ENCODE results near the gene ZNF786.

Gene ZNF786

DNA sequence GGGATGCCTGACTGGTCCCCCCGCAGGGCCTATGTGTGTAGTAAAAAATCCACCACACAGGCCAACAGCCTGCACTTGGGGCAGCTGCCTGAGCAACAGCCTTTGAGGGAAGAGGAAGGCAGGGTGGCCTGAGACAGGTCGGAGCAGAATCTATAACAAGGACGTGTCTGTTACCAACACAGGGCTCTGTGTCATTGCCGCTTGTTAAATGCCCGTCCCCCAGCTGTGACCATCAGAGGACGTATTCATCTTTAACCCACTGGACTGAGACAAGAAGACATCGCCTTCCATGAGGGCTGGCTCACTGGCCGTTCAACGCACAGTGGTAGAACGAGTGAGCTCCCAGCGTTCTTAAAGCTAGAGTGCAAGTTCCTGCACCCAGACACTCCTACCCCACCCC lies 70.0 kb downstream of the ZNF786 start:
- TF ChIP-seq, protein P1, sequence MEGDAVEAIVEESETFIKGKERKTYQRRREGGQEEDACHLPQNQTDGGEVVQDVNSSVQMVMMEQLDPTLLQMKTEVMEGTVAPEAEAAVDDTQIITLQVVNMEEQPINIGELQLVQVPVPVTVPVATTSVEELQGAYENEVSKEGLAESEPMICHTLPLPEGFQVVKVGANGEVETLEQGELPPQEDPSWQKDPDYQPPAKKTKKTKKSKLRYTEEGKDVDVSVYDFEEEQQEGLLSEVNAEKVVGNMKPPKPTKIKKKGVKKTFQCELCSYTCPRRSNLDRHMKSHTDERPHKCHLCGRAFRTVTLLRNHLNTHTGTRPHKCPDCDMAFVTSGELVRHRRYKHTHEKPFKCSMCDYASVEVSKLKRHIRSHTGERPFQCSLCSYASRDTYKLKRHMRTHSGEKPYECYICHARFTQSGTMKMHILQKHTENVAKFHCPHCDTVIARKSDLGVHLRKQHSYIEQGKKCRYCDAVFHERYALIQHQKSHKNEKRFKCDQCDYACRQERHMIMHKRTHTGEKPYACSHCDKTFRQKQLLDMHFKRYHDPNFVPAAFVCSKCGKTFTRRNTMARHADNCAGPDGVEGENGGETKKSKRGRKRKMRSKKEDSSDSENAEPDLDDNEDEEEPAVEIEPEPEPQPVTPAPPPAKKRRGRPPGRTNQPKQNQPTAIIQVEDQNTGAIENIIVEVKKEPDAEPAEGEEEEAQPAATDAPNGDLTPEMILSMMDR (conservative IDR thresholded peaks at IDR 0.05; ENCODE audit: low read length), result no peak
- no peak overlapping the region for H3K4me3 ChIP-seq (ENCODE audit: low read length)
- DNase-seq (ENCODE audit: low read depth), result no peak
